ENCODE measurements around the gene BRD7. TPM values are rescaled to one million over a fixed set of nuclear protein-coding genes. Genes with fewer than 3 reads are reported as not detected.

BRD7 gene
- total and polyA plus RNA-seq, 3 donors from 2014 or later: 79.2 to 110 (median 96.0) TPM

DNA sequence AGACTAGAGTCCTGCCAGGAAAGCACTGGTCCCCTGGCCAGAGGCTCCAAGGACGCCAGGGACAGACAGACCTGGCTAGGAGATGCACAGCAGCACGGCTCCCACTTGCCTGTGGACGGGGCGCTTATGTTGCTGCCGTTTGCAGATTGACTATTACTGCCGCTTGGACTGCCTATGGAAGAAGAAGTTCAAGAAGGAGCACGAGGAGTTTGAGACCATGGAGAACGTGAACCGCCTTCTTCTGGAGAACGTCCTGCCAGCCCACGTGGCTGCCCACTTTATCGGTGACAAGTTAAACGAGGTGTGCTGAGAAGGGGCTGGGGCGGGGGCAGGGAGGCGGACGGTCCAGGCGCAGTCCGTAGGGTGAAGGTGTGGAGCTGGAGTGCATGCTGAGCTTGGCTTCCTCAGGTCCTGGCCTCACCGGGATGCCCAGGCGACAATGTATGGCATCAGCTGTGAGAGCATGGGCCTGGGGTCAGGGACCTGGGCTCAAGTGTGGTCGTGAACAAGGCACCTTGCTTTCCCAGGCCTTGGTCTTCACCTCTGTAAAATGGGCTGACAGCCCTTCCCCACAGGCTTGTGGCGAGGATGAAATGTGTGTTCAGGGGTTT is 56.8 kb downstream of the BRD7 start:
- Histone ChIP-seq H3K27ac (no peak overlapping the region), H3K4me1 (peaks cover 38% of the 10 kb centered on the region), H3K36me3 (ENCODE audit: low read depth, missing control alignments) (no peaks in the 10 kb centered on the region), H3K9me3 (no peaks in the 10 kb centered on the region), H3K27me3 (no peaks in the 10 kb centered on the region), H3K4me3 (no peak overlapping the region)
- DNase-seq: peak; percentile 11
- no peak for TF ChIP-seq POLR2A (IDR thresholded peaks at IDR 0.05)
- TF ChIP-seq, protein P1, sequence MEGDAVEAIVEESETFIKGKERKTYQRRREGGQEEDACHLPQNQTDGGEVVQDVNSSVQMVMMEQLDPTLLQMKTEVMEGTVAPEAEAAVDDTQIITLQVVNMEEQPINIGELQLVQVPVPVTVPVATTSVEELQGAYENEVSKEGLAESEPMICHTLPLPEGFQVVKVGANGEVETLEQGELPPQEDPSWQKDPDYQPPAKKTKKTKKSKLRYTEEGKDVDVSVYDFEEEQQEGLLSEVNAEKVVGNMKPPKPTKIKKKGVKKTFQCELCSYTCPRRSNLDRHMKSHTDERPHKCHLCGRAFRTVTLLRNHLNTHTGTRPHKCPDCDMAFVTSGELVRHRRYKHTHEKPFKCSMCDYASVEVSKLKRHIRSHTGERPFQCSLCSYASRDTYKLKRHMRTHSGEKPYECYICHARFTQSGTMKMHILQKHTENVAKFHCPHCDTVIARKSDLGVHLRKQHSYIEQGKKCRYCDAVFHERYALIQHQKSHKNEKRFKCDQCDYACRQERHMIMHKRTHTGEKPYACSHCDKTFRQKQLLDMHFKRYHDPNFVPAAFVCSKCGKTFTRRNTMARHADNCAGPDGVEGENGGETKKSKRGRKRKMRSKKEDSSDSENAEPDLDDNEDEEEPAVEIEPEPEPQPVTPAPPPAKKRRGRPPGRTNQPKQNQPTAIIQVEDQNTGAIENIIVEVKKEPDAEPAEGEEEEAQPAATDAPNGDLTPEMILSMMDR (IDR thresholded peaks at IDR 0.05): no peak
- intact Hi-C loops (cut with DNase I; ENCODE audit: low total_unique reads): no loop called here
- WGBS, 2 donors: 90 to 93% methylated on average over 20 to 22 of the region's 22 CpGs

GRCh38 chr16:50311134-50311528 is 57.7 kb downstream of the BRD7 start:
- intact Hi-C loops (cut with DNase I; ENCODE audit: low total_unique reads): no loop called here
- no peaks in the 10 kb centered on the region for H3K27me3 ChIP-seq
- no peak overlapping the region for H3K27ac ChIP-seq
- no peaks in the 10 kb centered on the region for H3K9me3 ChIP-seq
- no peaks in the 10 kb centered on the region for H3K36me3 ChIP-seq (ENCODE audit: low read depth, missing control alignments)
- H3K4me3 ChIP-seq: no peak overlapping the region
- H3K4me1 ChIP-seq: peaks cover 38% of the 10 kb centered on the region
- WGBS, 2 donors: 85 to 88% methylated on average over 3 to 4 of the region's 4 CpGs
- no peak for DNase-seq
- TF ChIP-seq, protein P1 (IDR thresholded peaks at IDR 0.05): no peak
- no peak for TF ChIP-seq POLR2A (IDR thresholded peaks at IDR 0.05)

GRCh38 chr16:50310308-50311133 is 58.3 kb downstream of the BRD7 start:
- TF ChIP-seq, protein P1 (IDR thresholded peaks at IDR 0.05): no peak
- Histone ChIP-seq H3K9me3 (no peaks in the 10 kb centered on the region), H3K27ac (no peak overlapping the region), H3K27me3 (no peaks in the 10 kb centered on the region), H3K4me3 (no peak overlapping the region), H3K36me3 (ENCODE audit: low read depth, missing control alignments) (no peaks in the 10 kb centered on the region), H3K4me1 (peaks cover 37% of the 10 kb centered on the region)
- no peak for DNase-seq
- intact Hi-C loops (cut with DNase I; ENCODE audit: low total_unique reads): no loop called here
- WGBS, 2 donors: 55 to 66% methylated on average over 11 to 18 of the region's 18 CpGs

- peak; percentile 47 for DNase-seq
- H3K4me3 ChIP-seq: no peak overlapping the region
- 21 to 74% methylated on average over 5 to 13 of the region's 15 CpGs for WGBS, 2 donors
- H3K4me1 ChIP-seq: peaks cover 29% of the 10 kb centered on the region
- intact Hi-C loops (cut with DNase I; ENCODE audit: low total_unique reads): no loop called here
- no peaks in the 10 kb centered on the region for H3K36me3 ChIP-seq (ENCODE audit: low read depth, missing control alignments)
- no peak overlapping the region for H3K27ac ChIP-seq
- H3K9me3 ChIP-seq: no peaks in the 10 kb centered on the region
- TF ChIP-seq POLR2A (IDR thresholded peaks at IDR 0.05): no peak
- TF ChIP-seq, protein P1 (IDR thresholded peaks at IDR 0.05): no peak
- no peaks in the 10 kb centered on the region for H3K27me3 ChIP-seq
These were observed 59.1 kb downstream of the BRD7 start for GRCh38 chr16:50309527-50310307.

Measured in testis (tissue), 3 donors.